ELF-1 (cell line): ENCODE data around the gene RDM1.
A peak's percentile ranks its signal among the peaks of the same experiment; 100 is the strongest.
"Not testable (repeated sequence)": the region's sequence is repeated elsewhere in the genome, so short reads cannot be mapped to it uniquely, and the experiment has no call there.

Source experiments
- DNase-seq: peaks from one replicate; pipeline ENCODE4 v3.0.0-alpha.2; 2016; ENCODE audit warnings: low read depth, low spot score

The RDM1 gene

GRCh38 chr17:35900280-35900679 lies 30.3 kb downstream of the RDM1 start:
- DNase-seq: no peak

GRCh38 chr17:35898283-35899070 lies 32.1 kb downstream of the RDM1 start:
- no peak for DNase-seq

GRCh38 chr17:35897772-35898171 lies 32.8 kb downstream of the RDM1 start:
- DNase-seq: not testable (repeated sequence)

- DNase-seq: no peak
These were observed 34.7 kb downstream of the RDM1 start for GRCh38 chr17:35895636-35896587.

- peak; percentile 18 for DNase-seq
These were observed 36.4 kb downstream of the RDM1 start for GRCh38 chr17:35894206-35894605.

GRCh38 chr17:35893751-35894150 lies 36.8 kb downstream of the RDM1 start:
- DNase-seq: no peak

- DNase-seq: no peak
These were observed 38.2 kb downstream of the RDM1 start for GRCh38 chr17:35892091-35893035.

- DNase-seq: no peak
These were observed 39.3 kb downstream of the RDM1 start for GRCh38 chr17:35891269-35891668.

GRCh38 chr17:35890774-35891155 lies 39.8 kb downstream of the RDM1 start:
- DNase-seq: peak; percentile 17

- no peak for DNase-seq
These were observed 40.5 kb downstream of the RDM1 start for GRCh38 chr17:35889818-35890773.

- no peak for DNase-seq
These were observed 41.3 kb downstream of the RDM1 start for GRCh38 chr17:35889241-35889640.

- DNase-seq: no peak
These were observed 50.6 kb downstream of the RDM1 start, which contains the start of gene CCL5 for GRCh38 chr17:35879773-35880654. TSS of gene CCL5 (minus strand) at chr17:35880360.

GRCh38 chr17:35878361-35878760 lies 52.2 kb downstream of the RDM1 start:
- no peak for DNase-seq

- DNase-seq: no peak
These were observed 53.1 kb downstream of the RDM1 start for GRCh38 chr17:35877345-35878029.

- DNase-seq: no peak
These were observed 54.0 kb downstream of the RDM1 start for GRCh38 chr17:35876534-35876933.

- no peak for DNase-seq
These were observed 54.8 kb downstream of the RDM1 start for GRCh38 chr17:35875800-35876139.

- DNase-seq: no peak
These were observed 55.3 kb downstream of the RDM1 start for GRCh38 chr17:35875072-35875799.
